Measurements from ENCODE around the gene RANBP10.

The RANBP10 gene

GRCh38 chr16:67825906-67826305 lies 19.5 kb upstream of the RANBP10 start:
- DNase-seq (ENCODE audit: low read depth), result no peak

GRCh38 chr16:67825119-67825518 lies 18.8 kb upstream of the RANBP10 start:
- no peak for DNase-seq (ENCODE audit: low read depth)

GRCh38 chr16:67822511-67822910 lies 16.2 kb upstream of the RANBP10 start:
- DNase-seq (ENCODE audit: low read depth), result peak; percentile 72

- DNase-seq (ENCODE audit: low read depth), result no peak
Measured at GRCh38 chr16:67820608-67821259, 14.4 kb upstream of the RANBP10 start.

GRCh38 chr16:67814567-67814966 lies 8.2 kb upstream of the RANBP10 start:
- no peak for DNase-seq (ENCODE audit: low read depth)

- no peak for DNase-seq (ENCODE audit: low read depth)
Measured at GRCh38 chr16:67811899-67812298, 5.5 kb upstream of the RANBP10 start.

GRCh38 chr16:67807148-67807682 lies 855 bp upstream of the RANBP10 start:
- DNase-seq (ENCODE audit: low read depth), result no peak

GRCh38 chr16:67805718-67806427 lies 487 bp downstream of the RANBP10 start:
- no peak for DNase-seq (ENCODE audit: low read depth)

- DNase-seq (ENCODE audit: low read depth), result no peak
Measured at GRCh38 chr16:67804853-67805542, 1.4 kb downstream of the RANBP10 start.

GRCh38 chr16:67803894-67804293 lies 2.5 kb downstream of the RANBP10 start:
- DNase-seq (ENCODE audit: low read depth), result no peak

- no peak for DNase-seq (ENCODE audit: low read depth)
Measured at GRCh38 chr16:67801883-67802282, 4.5 kb downstream of the RANBP10 start.

- no peak for DNase-seq (ENCODE audit: low read depth)
Measured at GRCh38 chr16:67801241-67801640, 5.1 kb downstream of the RANBP10 start.

GRCh38 chr16:67800338-67800926 lies 5.9 kb downstream of the RANBP10 start:
- DNase-seq (ENCODE audit: low read depth), result no peak

GRCh38 chr16:67796099-67796718 lies 10.2 kb downstream of the RANBP10 start:
- no peak for DNase-seq (ENCODE audit: low read depth)

GRCh38 chr16:67790071-67790470 lies 16.3 kb downstream of the RANBP10 start:
- DNase-seq (ENCODE audit: low read depth), result no peak

- DNase-seq (ENCODE audit: low read depth), result no peak
Measured at GRCh38 chr16:67786491-67786890, 19.9 kb downstream of the RANBP10 start.

- DNase-seq (ENCODE audit: low read depth), result no peak
Measured at GRCh38 chr16:67783353-67783725, 23.0 kb downstream of the RANBP10 start.

- DNase-seq (ENCODE audit: low read depth), result no peak
Measured at GRCh38 chr16:67782567-67783352, 23.6 kb downstream of the RANBP10 start.

- DNase-seq (ENCODE audit: low read depth), result no peak
Measured at GRCh38 chr16:67781565-67781921, 24.8 kb downstream of the RANBP10 start.

GRCh38 chr16:67780847-67781564 lies 25.4 kb downstream of the RANBP10 start:
- DNase-seq (ENCODE audit: low read depth), result no peak

Measured in ELR (cell line).